ENCODE measurements around the gene ABHD12.
"Not testable (repeated sequence)": the region's sequence is repeated elsewhere in the genome, so short reads cannot be mapped to it uniquely, and the experiment has no call there.

ABHD12 gene

GRCh38 chr20:25408170-25408547 lies 17.5 kb upstream of the ABHD12 start:
- Histone ChIP-seq H3K4me1 (ENCODE audit: control insufficient read depth in 1 of 2, insufficient read depth in 2 of 2, low read length in 2 of 2) (peaks cover 0 to 2% of the 10 kb centered on the region in 2 experiments), H2AK5ac (ENCODE audit: low read length) (no peak overlapping the region), H4K91ac (ENCODE audit: low read depth, low read length) (no peak overlapping the region), H3K4me2 (ENCODE audit: low read length) (peak overlapping the region; percentile 86), H4K12ac (ENCODE audit: low read depth, low read length) (no peak overlapping the region), H2BK120ac (ENCODE audit: insufficient read depth, low read length, poor library complexity) (no peak overlapping the region), H3K27me3 (ENCODE audit: insufficient read depth, low read length) (no peaks in the 10 kb centered on the region), H2BK5ac (ENCODE audit: low read depth, low read length, poor library complexity) (no peak overlapping the region), H3K23ac (ENCODE audit: low read length) (no peak overlapping the region), H2BK12ac (ENCODE audit: low read length) (no peak overlapping the region), H3K14ac (ENCODE audit: low read length) (no peak overlapping the region), H3K9me3 (ENCODE audit: insufficient read depth, low read depth, low read length) (peaks cover under 1% of the 10 kb centered on the region), H3K9ac (ENCODE audit: low read length) (peak overlapping the region; percentile 89), H3K18ac (ENCODE audit: low read length) (no peak overlapping the region), H4K8ac (ENCODE audit: low read depth, low read length) (no peak overlapping the region), H2AFZ (ENCODE audit: insufficient read depth, low read length, poor library complexity) (peak overlapping the region; percentile 17), H3K79me2 (ENCODE audit: control insufficient read depth, insufficient read depth, low read length, poor library complexity) (peaks cover 7% of the 10 kb centered on the region), H3K4ac (ENCODE audit: low read depth, low read length) (peak overlapping the region; percentile 53), H3K27ac (ENCODE audit: low read depth, low read length) (no peak overlapping the region), H3K4me3 (ENCODE audit: low read depth, low read length) (peak overlapping the region; percentile 92), H3K36me3 (ENCODE audit: control insufficient read depth in 1 of 2, insufficient read depth in 2 of 2, low read length in 2 of 2) (peaks cover 3 to 4% of the 10 kb centered on the region in 2 experiments), H3K79me1 (ENCODE audit: low read length) (peaks cover 6% of the 10 kb centered on the region)
- no peak for DNase-seq
- WGBS (ENCODE audit: extremely low coverage, insufficient coverage, insufficient read length), result no CpG with 5 or more reads among the region's 4 CpGs

- Histone ChIP-seq H3K27ac (ENCODE audit: low read depth, low read length) (peak within 1 kb of the TSS; percentile 73), H4K12ac (ENCODE audit: low read depth, low read length) (peak within 1 kb of the TSS; percentile 94), H3K79me2 (ENCODE audit: control insufficient read depth, insufficient read depth, low read length, poor library complexity) (peaks cover 7% of the 10 kb centered on the region), H2AFZ (ENCODE audit: insufficient read depth, low read length, poor library complexity) (peak within 1 kb of the TSS; percentile 86), H3K4me2 (ENCODE audit: low read length) (peak within 1 kb of the TSS; percentile 86), H3K4me1 (ENCODE audit: control insufficient read depth in 1 of 2, insufficient read depth in 2 of 2, low read length in 2 of 2) (peaks cover 0 to 2% of the 10 kb centered on the region in 2 experiments), H3K9ac (ENCODE audit: low read length) (peak within 1 kb of the TSS; percentile 89), H4K8ac (ENCODE audit: low read depth, low read length) (peak within 1 kb of the TSS; percentile 91), H3K4ac (ENCODE audit: low read depth, low read length) (peak within 1 kb of the TSS; percentile 53), H2BK5ac (ENCODE audit: low read depth, low read length, poor library complexity) (peak within 1 kb of the TSS; percentile 23), H3K4me3 (ENCODE audit: low read depth, low read length) (peak within 1 kb of the TSS; percentile 92), H3K14ac (ENCODE audit: low read length) (peak within 1 kb of the TSS; percentile 36), H3K18ac (ENCODE audit: low read length) (peak within 1 kb of the TSS; percentile 71), H2BK120ac (ENCODE audit: insufficient read depth, low read length, poor library complexity) (peak within 1 kb of the TSS; percentile 57), H4K91ac (ENCODE audit: low read depth, low read length) (peak within 1 kb of the TSS; percentile 46), H3K79me1 (ENCODE audit: low read length) (peaks cover 6% of the 10 kb centered on the region), H2AK5ac (ENCODE audit: low read length) (no peak within 1 kb of the TSS), H3K9me3 (ENCODE audit: insufficient read depth, low read depth, low read length) (peaks cover 6% of the 10 kb centered on the region), H3K27me3 (ENCODE audit: insufficient read depth, low read length) (no peaks in the 10 kb centered on the region), H2BK12ac (ENCODE audit: low read length) (peak within 1 kb of the TSS; percentile 24), H3K23ac (ENCODE audit: low read length) (no peak within 1 kb of the TSS), H3K36me3 (ENCODE audit: control insufficient read depth in 1 of 2, insufficient read depth in 2 of 2, low read length in 2 of 2) (peaks cover 3 to 4% of the 10 kb centered on the region in 2 experiments)
- WGBS (ENCODE audit: extremely low coverage, insufficient coverage, insufficient read length), result no CpG with 5 or more reads among the region's 56 CpGs
- peak; percentile 67 to 73 for DNase-seq
These were observed 16.9 kb upstream of the ABHD12 start, which contains the start of gene GINS1 for GRCh38 chr20:25407311-25408169. Gene GINS1, plus strand, starts transcription at chr20:25407673. Its CDS starts 148 bp downstream, at chr20:25407821.

DNA sequence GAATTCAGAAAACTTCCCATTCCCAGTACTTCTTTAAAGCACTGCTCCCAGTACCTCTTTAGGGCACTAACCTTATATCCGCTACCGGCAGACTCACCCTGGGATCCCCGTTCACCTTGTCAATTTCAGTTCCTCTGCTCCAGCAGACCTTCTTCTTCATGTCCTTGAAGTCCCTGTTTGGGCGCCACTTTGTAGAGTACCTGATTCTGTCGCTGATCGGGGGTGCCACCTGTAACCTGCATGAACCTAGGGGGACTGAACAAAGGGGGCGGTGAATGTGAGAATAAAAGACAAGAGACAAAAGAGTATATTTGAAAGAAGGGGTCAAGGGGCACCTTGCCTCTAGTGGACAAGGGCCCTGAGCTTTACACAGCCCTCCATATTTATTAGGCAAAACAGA lies 11.9 kb upstream of the ABHD12 start:
- DNase-seq, result no peak
- Histone ChIP-seq H2AK5ac (ENCODE audit: low read length) (no peak overlapping the region), H2BK5ac (ENCODE audit: low read depth, low read length, poor library complexity) (no peak overlapping the region), H2BK120ac (ENCODE audit: insufficient read depth, low read length, poor library complexity) (no peak overlapping the region), H3K14ac (ENCODE audit: low read length) (no peak overlapping the region), H3K4me3 (ENCODE audit: low read depth, low read length) (no peak overlapping the region), H3K9ac (ENCODE audit: low read length) (no peak overlapping the region), H3K4ac (ENCODE audit: low read depth, low read length) (no peak overlapping the region), H3K79me1 (ENCODE audit: low read length) (peaks cover 3% of the 10 kb centered on the region), H3K36me3 (ENCODE audit: control insufficient read depth in 1 of 2, insufficient read depth in 2 of 2, low read length in 2 of 2) (peaks cover 0 to 2% of the 10 kb centered on the region in 2 experiments), H3K23ac (ENCODE audit: low read length) (no peak overlapping the region), H3K79me2 (ENCODE audit: control insufficient read depth, insufficient read depth, low read length, poor library complexity) (peaks cover under 1% of the 10 kb centered on the region), H3K9me3 (ENCODE audit: insufficient read depth, low read depth, low read length) (peaks cover 7% of the 10 kb centered on the region), H3K4me1 (ENCODE audit: control insufficient read depth in 1 of 2, insufficient read depth in 2 of 2, low read length in 2 of 2) (peaks cover 0 to 4% of the 10 kb centered on the region in 2 experiments), H4K91ac (ENCODE audit: low read depth, low read length) (no peak overlapping the region), H4K8ac (ENCODE audit: low read depth, low read length) (no peak overlapping the region), H2AFZ (ENCODE audit: insufficient read depth, low read length, poor library complexity) (no peak overlapping the region), H3K4me2 (ENCODE audit: low read length) (no peak overlapping the region), H3K27me3 (ENCODE audit: insufficient read depth, low read length) (no peaks in the 10 kb centered on the region), H3K27ac (ENCODE audit: low read depth, low read length) (no peak overlapping the region), H4K12ac (ENCODE audit: low read depth, low read length) (no peak overlapping the region), H2BK12ac (ENCODE audit: low read length) (no peak overlapping the region), H3K18ac (ENCODE audit: low read length) (no peak overlapping the region)
- whole genome bisulfite sequencing (ENCODE audit: extremely low coverage, insufficient coverage, insufficient read length), result no CpG with 5 or more reads among the region's 7 CpGs

DNA sequence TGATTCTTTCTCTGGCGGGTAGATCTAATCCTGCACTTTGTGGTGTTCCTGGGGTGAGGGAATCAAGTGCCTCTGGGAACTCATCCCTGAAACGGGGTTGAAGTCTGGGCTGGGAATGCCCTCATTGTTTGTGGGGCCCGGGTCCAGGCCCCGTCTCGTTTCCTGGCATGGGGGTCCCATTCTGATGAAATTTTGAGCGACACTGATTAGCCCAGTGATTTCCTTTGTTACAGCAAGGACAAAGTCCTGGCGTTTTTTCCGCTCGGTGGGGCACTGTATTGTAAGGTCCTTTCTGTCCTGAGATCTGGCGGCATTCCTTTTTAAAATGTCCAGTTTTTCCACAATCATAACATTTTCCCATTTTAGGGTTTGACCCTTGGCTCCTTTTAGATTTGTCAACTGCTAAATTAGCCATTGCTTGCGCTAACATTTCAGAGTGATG lies 9.7 kb upstream of the ABHD12 start:
- H3K18ac ChIP-seq (ENCODE audit: low read length); H3K4me3 ChIP-seq (ENCODE audit: low read depth, low read length); H3K79me1 ChIP-seq (ENCODE audit: low read length); H2AFZ ChIP-seq (ENCODE audit: insufficient read depth, low read length, poor library complexity); H3K36me3 ChIP-seq (ENCODE audit: control insufficient read depth in 1 of 2, insufficient read depth in 2 of 2, low read length in 2 of 2); H2AK5ac ChIP-seq (ENCODE audit: low read length); H3K23ac ChIP-seq (ENCODE audit: low read length); H4K12ac ChIP-seq (ENCODE audit: low read depth, low read length); H3K79me2 ChIP-seq (ENCODE audit: control insufficient read depth, insufficient read depth, low read length, poor library complexity); H2BK12ac ChIP-seq (ENCODE audit: low read length); H3K9me3 ChIP-seq (ENCODE audit: insufficient read depth, low read depth, low read length); H2BK5ac ChIP-seq (ENCODE audit: low read depth, low read length, poor library complexity); H3K27me3 ChIP-seq (ENCODE audit: insufficient read depth, low read length); H4K91ac ChIP-seq (ENCODE audit: low read depth, low read length); H2BK120ac ChIP-seq (ENCODE audit: insufficient read depth, low read length, poor library complexity); H3K27ac ChIP-seq (ENCODE audit: low read depth, low read length); H3K4ac ChIP-seq (ENCODE audit: low read depth, low read length); H3K4me2 ChIP-seq (ENCODE audit: low read length); H3K9ac ChIP-seq (ENCODE audit: low read length); H4K8ac ChIP-seq (ENCODE audit: low read depth, low read length); DNase-seq; H3K4me1 ChIP-seq (ENCODE audit: control insufficient read depth in 1 of 2, insufficient read depth in 2 of 2, low read length in 2 of 2); H3K14ac ChIP-seq (ENCODE audit: low read length): not testable (repeated sequence)
- no CpG with 5 or more reads among the region's 11 CpGs for WGBS (ENCODE audit: extremely low coverage, insufficient coverage, insufficient read length)
